Fibroblast of mammary gland (primary cell): ENCODE data around the gene DTNB.
A peak's percentile ranks its signal among the peaks of the same experiment; 100 is the strongest.
"Not testable (repeated sequence)": the region's sequence is repeated elsewhere in the genome, so short reads cannot be mapped to it uniquely, and the experiment has no call there.

ENCODE experiments used
- DNase-seq: peaks from one replicate; pipeline ENCODE4 v3.0.0-alpha.2; 2010; ENCODE audit warnings: low read depth
- H3K4me3 ChIP-seq: 2 replicates; pipeline ENCODE4 v1.5.1; 2011; ENCODE audit warnings: low read depth, mild to moderate bottlenecking, low read length, moderate library complexity; ENCODE audit not compliant: control insufficient read depth
- TF ChIP-seq, protein P1 (sequence below): conservative IDR thresholded peaks from 2 replicates; pipeline ENCODE4 v1.5.1; 2011; ENCODE audit warnings: low read depth, low read length, inconsistent platforms; ENCODE audit not compliant: control insufficient read depth, insufficient read depth

The DTNB gene

DNA sequence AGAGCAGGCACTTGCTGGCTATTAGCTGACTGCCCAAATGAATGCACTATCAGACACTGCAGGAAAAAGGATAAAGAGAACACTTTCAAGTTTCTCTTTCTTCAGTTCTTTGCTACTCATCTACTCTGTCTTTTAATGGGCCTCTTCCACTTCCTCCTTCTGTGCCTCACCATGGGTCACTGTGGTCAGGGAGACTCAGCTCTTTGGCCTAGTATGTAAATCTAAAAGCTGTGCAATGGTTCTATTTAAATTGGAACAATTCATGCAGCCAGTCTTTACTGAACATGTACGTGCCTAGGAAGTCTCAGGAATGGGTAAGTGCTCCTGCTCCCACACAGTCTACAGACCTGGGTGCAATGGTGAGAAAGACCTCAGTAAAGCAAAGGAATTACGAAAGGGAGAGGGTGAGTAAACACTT is 252.5 kb downstream of the DTNB start:
- H3K4me3 ChIP-seq, result no peak overlapping the region
- DNase-seq, result no peak
- TF ChIP-seq, protein P1, sequence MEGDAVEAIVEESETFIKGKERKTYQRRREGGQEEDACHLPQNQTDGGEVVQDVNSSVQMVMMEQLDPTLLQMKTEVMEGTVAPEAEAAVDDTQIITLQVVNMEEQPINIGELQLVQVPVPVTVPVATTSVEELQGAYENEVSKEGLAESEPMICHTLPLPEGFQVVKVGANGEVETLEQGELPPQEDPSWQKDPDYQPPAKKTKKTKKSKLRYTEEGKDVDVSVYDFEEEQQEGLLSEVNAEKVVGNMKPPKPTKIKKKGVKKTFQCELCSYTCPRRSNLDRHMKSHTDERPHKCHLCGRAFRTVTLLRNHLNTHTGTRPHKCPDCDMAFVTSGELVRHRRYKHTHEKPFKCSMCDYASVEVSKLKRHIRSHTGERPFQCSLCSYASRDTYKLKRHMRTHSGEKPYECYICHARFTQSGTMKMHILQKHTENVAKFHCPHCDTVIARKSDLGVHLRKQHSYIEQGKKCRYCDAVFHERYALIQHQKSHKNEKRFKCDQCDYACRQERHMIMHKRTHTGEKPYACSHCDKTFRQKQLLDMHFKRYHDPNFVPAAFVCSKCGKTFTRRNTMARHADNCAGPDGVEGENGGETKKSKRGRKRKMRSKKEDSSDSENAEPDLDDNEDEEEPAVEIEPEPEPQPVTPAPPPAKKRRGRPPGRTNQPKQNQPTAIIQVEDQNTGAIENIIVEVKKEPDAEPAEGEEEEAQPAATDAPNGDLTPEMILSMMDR, result no peak

GRCh38 chr2:25419678-25420242 is 253.6 kb downstream of the DTNB start:
- TF ChIP-seq, protein P1, result no peak
- H3K4me3 ChIP-seq, result no peak overlapping the region
- DNase-seq, result no peak

- DNase-seq, result no peak
Observed at GRCh38 chr2:25418944-25419677, 254.3 kb downstream of the DTNB start.

DNA sequence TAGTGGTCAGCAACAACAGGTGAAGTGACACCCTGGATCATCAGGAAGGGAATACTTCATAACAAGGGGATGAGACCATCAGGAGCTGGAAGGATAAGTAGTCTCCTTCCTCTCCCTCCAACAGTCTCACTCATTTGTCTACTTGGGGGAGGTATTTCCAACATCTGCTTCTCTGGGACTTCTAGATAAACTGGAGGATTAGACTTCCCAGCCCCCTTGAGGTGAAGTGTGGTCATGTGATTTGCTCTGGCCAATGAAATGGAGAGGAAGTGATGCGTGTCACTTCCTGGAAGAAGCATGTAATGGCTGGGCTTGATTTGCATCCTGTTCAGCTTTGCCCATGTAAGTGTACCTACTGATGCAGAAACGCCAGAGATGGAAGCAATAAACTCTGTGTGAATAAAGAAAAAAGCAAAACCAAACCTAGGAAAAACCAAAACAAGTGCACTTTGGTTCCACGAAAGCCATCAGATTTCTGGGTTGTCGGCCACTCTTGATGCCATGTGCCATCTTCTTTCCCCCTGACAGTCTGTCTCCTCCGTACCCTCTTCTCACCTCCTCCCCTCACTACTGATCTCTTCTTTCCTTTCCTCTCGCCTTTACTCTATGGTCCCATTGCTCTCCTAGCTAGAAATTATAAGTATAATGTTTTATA is 255.5 kb downstream of the DTNB start:
- TF ChIP-seq, protein P1, result no peak
- DNase-seq, result peak; percentile 8
- H3K4me3 ChIP-seq, result no peak overlapping the region

More at GRCh38 chr2:25418944-25419677, 254.3 kb downstream of the DTNB start:
- no peak overlapping the region for H3K4me3 ChIP-seq
- TF ChIP-seq, protein P1, result no peak

GRCh38 chr2:25416674-25417073 is 256.7 kb downstream of the DTNB start:
- DNase-seq, result no peak
- no peak overlapping the region for H3K4me3 ChIP-seq
- TF ChIP-seq, protein P1, result no peak

GRCh38 chr2:25414781-25415180 is 258.6 kb downstream of the DTNB start:
- DNase-seq, result no peak
- no peak overlapping the region for H3K4me3 ChIP-seq
- TF ChIP-seq, protein P1, result no peak

DNA sequence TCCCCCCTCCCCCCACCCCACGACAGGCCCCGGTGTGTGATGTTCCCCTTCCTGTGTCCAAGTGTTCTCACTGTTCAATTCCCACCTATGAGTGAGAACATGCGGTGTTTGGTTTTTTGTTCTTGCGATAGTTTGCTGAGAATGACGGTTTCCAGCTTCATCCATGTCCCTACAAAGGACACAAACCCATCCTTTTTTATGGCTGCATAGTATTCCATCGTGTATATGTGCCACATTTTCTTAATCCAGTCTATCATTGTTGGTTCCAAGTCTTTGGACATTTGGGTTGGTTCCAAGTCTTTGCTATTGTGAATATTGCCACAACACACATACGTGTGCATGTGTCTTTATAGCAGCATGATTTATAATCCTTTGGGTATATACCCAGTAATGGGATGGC is 260.0 kb downstream of the DTNB start:
- H3K4me3 ChIP-seq, DNase-seq: not testable (repeated sequence)
